ENCODE measurements around the gene RNF25. TPM values are rescaled to one million over a fixed set of nuclear protein-coding genes. Genes with fewer than 3 reads are reported as not detected.
A peak's percentile ranks its signal among the peaks of the same experiment; 100 is the strongest.

RNF25 gene
- total RNA-seq, 2 donors from 2014 or later, result 24.5 to 32.1 TPM

- Histone ChIP-seq H3K36me3 (ENCODE audit: control insufficient read depth, insufficient read depth, low read length) (no peaks in the 10 kb centered on the region), H3K27me3 (ENCODE audit: control insufficient read depth, insufficient read depth, low read length, poor library complexity, severe bottlenecking) (no peaks in the 10 kb centered on the region), H3K9ac (ENCODE audit: extremely low read depth, low read length, poor library complexity, severe bottlenecking) (no peak overlapping the region), H3K9me3 (ENCODE audit: control insufficient read depth, low read length) (no peaks in the 10 kb centered on the region), H3K27ac (ENCODE audit: low read depth, low read length) (no peak overlapping the region), H3K4me1 (ENCODE audit: control insufficient read depth, insufficient read depth, low read length) (peaks cover 2% of the 10 kb centered on the region), H3K4me3 (ENCODE audit: low read length) (no peak overlapping the region)
- no peak for TF ChIP-seq CTCF (conservative IDR thresholded peaks at IDR 0.05)
- peaks cover 9% of the 10 kb centered on the region for H3K4me1 Mint-ChIP-seq
- no peak for DNase-seq
- H3K27ac Mint-ChIP-seq, result no peak overlapping the region
- no peak overlapping the region for H3K4me3 Mint-ChIP-seq
- H3K36me3 Mint-ChIP-seq (ENCODE audit: low read depth), result no peaks in the 10 kb centered on the region
- H3K9me3 Mint-ChIP-seq, result no peaks in the 10 kb centered on the region
- WGBS, 2 experiments (ENCODE audit: insufficient coverage in 1 of 2, insufficient read length in 1 of 2), result 73 to 79% methylated on average over 4 to 7 of the region's 7 CpGs
- no peaks in the 10 kb centered on the region for H3K27me3 Mint-ChIP-seq (ENCODE audit: insufficient read depth)
Measured at GRCh38 chr2:218621007-218621406, 50.8 kb downstream of the RNF25 start.

DNA sequence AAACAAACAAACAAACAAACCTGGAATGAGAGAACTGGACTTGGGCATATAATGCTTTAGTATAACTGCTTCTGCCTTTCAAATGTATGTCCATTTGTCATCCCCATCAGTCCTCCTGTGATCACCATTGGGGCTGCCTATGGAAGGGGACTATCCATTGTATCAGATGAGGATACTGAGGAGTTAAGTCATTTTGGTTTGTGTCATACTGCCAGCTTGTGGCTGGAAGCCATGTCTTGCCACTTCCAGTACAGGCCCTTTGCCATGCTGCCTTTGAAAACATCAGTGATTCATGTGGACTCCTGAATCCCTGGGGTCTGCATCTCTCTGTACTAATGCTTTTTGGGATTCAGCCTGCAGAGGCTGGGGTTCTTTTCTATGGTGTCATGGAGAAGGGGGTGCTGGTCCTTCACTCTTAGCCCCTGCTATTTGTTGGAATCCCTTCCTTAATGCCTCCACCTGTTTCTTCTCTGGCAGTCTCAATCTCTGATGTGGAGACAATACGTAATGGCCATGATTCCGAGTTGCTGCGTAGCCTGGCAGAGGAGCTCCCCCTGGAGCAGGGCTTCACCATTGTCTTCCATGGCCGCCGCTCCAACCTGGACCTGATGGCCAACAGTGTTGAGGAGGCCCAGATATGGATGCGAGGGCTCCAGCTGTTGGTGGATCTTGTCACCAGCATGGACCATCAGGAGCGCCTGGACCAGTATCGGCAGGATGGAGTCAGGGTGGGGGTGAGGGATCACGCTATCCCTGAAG, 53.5 kb downstream of the RNF25 start:
- no peak overlapping the region for H3K27ac ChIP-seq (ENCODE audit: low read depth, low read length)
- WGBS, 2 experiments (ENCODE audit: insufficient coverage in 1 of 2, insufficient read length in 1 of 2), result 90 to 94% methylated on average over 8 to 9 of the region's 9 CpGs
- Mint-ChIP-seq H3K4me3 (no peak overlapping the region), H3K36me3 (ENCODE audit: low read depth) (no peaks in the 10 kb centered on the region), H3K4me1 (peaks cover 9% of the 10 kb centered on the region), H3K9me3 (no peaks in the 10 kb centered on the region), H3K27me3 (ENCODE audit: insufficient read depth) (peaks cover 2% of the 10 kb centered on the region), H3K27ac (no peak overlapping the region)
- peak; percentile 44 for TF ChIP-seq CTCF (conservative IDR thresholded peaks at IDR 0.05)
- no peaks in the 10 kb centered on the region for H3K9me3 ChIP-seq (ENCODE audit: control insufficient read depth, low read length)
- peaks cover 2% of the 10 kb centered on the region for H3K4me1 ChIP-seq (ENCODE audit: control insufficient read depth, insufficient read depth, low read length)
- no peak overlapping the region for H3K9ac ChIP-seq (ENCODE audit: extremely low read depth, low read length, poor library complexity, severe bottlenecking)
- no peaks in the 10 kb centered on the region for H3K27me3 ChIP-seq (ENCODE audit: control insufficient read depth, insufficient read depth, low read length, poor library complexity, severe bottlenecking)
- no peak overlapping the region for H3K4me3 ChIP-seq (ENCODE audit: low read length)
- no peaks in the 10 kb centered on the region for H3K36me3 ChIP-seq (ENCODE audit: control insufficient read depth, insufficient read depth, low read length)
- peak; percentile 52 for DNase-seq

- Histone ChIP-seq H3K27me3 (ENCODE audit: control insufficient read depth, insufficient read depth, low read length, poor library complexity, severe bottlenecking) (no peaks in the 10 kb centered on the region), H3K4me1 (ENCODE audit: control insufficient read depth, insufficient read depth, low read length) (no peaks in the 10 kb centered on the region), H3K27ac (ENCODE audit: low read depth, low read length) (no peak overlapping the region), H3K4me3 (ENCODE audit: low read length) (no peak overlapping the region), H3K9ac (ENCODE audit: extremely low read depth, low read length, poor library complexity, severe bottlenecking) (no peak overlapping the region), H3K36me3 (ENCODE audit: control insufficient read depth, insufficient read depth, low read length) (no peaks in the 10 kb centered on the region), H3K9me3 (ENCODE audit: control insufficient read depth, low read length) (no peaks in the 10 kb centered on the region)
- H3K27me3 Mint-ChIP-seq (ENCODE audit: insufficient read depth), result peaks cover 8% of the 10 kb centered on the region
- no peaks in the 10 kb centered on the region for H3K4me1 Mint-ChIP-seq
- no peaks in the 10 kb centered on the region for H3K9me3 Mint-ChIP-seq
- no peak for TF ChIP-seq CTCF (conservative IDR thresholded peaks at IDR 0.05)
- no peak overlapping the region for H3K4me3 Mint-ChIP-seq
- 93 to 98% methylated on average over 5 to 6 of the region's 6 CpGs for WGBS, 2 experiments (ENCODE audit: insufficient coverage in 1 of 2, insufficient read length in 1 of 2)
- H3K36me3 Mint-ChIP-seq (ENCODE audit: low read depth), result no peaks in the 10 kb centered on the region
- no peak for DNase-seq
- no peak overlapping the region for H3K27ac Mint-ChIP-seq
Measured at GRCh38 chr2:218615868-218616315, 55.9 kb downstream of the RNF25 start.

Other genes starting within 250 kb of the RNF25 start
- 10 to 100 TPM; 23.2 to 24.0 TPM for gene USP37, start 103.7 kb downstream of the RNF25 start, total RNA-seq
- 10 to 100 TPM; 64.2 to 65.6 TPM for gene CNOT9, start 103.2 kb downstream of the RNF25 start, total RNA-seq
- gene PLCD4, start 64.1 kb downstream of the RNF25 start, total RNA-seq, result under 1 TPM; 0.26 to 0.73 TPM
- gene ZNF142, start 12.4 kb downstream of the RNF25 start, total RNA-seq, result 10 to 100 TPM; 27.8 to 31.5 TPM
- gene BCS1L, start 12.3 kb downstream of the RNF25 start, total RNA-seq, result 10 to 100 TPM; 24.0 to 31.5 TPM
- gene STK36, start 84 bp upstream of the RNF25 start, total RNA-seq, result 10 to 100 TPM; 73.5 to 87.4 TPM
- 10 to 100 TPM; 96.5 to 99.0 TPM for gene TTLL4, start 38.8 kb upstream of the RNF25 start, total RNA-seq
- gene CYP27A1, start 110.1 kb upstream of the RNF25 start, total RNA-seq, result 10 to 100 TPM; 32.8 to 53.7 TPM
- not detected for gene PRKAG3, start 159.8 kb upstream of the RNF25 start, total RNA-seq
- not detected for gene WNT6, start 187.8 kb upstream of the RNF25 start, total RNA-seq
- gene WNT10A, start 208.8 kb upstream of the RNF25 start, total RNA-seq, result not detected